Activated CD4-positive, alpha-beta T cell treated with anti-CD3 and anti-CD28 coated beads, Interleukin-10, Interleukin-2, amounts not matched to agents 100 ng/mL and 50 ng/mL, durations not matched to agents 16 hours and 8 hours (primary cell): ENCODE measurements around the gene IARS2.
"Not testable (repeated sequence)": the region's sequence is repeated elsewhere in the genome, so short reads cannot be mapped to it uniquely, and the experiment has no call there.

Experiments used
- DNase-seq: peaks from one replicate; pipeline ENCODE4 v3.0.0-alpha.2; 2020

Gene IARS2

GRCh38 chr1:220113136-220113695 is 19.3 kb downstream of the IARS2 start:
- DNase-seq: peak; percentile 64

GRCh38 chr1:220119043-220119512 is 25.1 kb downstream of the IARS2 start:
- DNase-seq: no peak

DNA sequence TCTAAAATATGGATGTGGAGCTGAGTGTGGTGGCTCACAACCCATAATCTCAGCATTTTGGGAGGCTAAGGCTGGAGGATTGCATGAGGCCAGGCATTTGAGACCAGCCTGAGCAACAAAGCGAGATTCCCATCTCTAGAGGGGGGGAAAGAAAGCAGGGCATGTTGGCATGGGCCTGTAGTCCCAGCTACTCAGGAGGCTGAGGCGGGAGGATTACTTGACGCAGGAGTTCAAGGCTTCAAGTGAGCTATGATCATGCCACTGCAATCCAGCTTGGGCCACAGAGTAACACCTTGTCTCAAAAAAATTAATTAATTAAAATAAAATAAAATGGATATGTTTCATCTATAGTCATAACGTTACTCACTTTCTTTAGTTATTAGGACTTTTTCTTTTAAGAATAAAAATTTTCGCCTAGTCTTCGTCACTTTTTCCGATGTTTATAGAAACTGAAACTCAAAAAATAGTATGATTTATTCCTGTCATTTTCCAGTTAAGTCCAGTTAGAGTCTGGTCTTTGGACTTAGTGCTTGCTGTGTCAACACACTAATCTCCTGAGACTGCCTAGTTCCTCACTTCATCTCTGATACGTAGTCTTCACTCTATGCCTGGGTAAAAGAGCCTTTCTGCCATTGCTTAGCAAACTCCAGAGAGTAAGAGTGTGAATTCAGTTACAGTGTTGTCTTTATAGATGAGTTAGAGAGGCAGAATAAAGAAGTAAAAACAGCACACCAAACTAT is 28.0 kb downstream of the IARS2 start:
- DNase-seq: peak; percentile 7

- no peak for DNase-seq
Measured at GRCh38 chr1:220123066-220123465, 29.1 kb downstream of the IARS2 start.

DNA sequence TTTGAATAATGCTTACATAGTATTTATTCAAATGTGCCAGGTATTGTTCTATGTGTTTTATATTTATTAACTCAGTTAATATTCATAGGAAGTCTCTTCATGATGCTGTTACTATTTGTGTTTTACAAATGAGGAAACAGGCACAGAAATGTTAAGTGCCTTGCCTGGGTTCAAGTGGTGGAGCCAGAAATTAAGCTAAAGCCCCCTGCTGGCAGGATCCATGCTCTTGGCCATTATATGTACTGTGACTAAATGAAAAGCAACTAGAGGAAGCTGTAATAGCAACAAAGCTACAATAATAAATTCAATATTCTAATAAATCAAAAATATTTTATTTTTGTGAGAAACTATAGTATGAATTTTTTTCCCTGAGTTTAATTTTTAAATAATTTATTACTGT is 30.0 kb downstream of the IARS2 start:
- peak; percentile 20 for DNase-seq

DNA sequence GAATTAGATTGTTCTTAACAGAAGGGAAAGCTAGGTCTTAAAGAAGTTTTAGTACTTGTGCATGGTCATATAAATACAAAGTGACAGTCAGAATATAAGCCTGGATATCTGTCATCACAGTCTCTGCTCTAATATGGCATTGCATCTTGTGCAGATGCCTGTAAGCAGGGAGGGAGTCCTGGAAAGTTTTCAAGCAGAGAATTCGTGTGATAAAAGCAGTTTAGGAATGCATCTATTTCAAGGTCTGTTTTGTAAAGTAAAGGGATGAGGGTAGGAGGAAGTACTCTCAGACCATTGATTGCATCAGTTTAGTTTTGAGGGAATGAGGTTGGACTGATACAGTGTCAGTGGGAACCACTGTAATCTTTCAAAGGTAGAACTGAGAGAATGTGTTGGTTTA is 30.6 kb downstream of the IARS2 start:
- no peak for DNase-seq

- no peak for DNase-seq
Measured at GRCh38 chr1:220127076-220127475, 33.1 kb downstream of the IARS2 start.

DNA sequence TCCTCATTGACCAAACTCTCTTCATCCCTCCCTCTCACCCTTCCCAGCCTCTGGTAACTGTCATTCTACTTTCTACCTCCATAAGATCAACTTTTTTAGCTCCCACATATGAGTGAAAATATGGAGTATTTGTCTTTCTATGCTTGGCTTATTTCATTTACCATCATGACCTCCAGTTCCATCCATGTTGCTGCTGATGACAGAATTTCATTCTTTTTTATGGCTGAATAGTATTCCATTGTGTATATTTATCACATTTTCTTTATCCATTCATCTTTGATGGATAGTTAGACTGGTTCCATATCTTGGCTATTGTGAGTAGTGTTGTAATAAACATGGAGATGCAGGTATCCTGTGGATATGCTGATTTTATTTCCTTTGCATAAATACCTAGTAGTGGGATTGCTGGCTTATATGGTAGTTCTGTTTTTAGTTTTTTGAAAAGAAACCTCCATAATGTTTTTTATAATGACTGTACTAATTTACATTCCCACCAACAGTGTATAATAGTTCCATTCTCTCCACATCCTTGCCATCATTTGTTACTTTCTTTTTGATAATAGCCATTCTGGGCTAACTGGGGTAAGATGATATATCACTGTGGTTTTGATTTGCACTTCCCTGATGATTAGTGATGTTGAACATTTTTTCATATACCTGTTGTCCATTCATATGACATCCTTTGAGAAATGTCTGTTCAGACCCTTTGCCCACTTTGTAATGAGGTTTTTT is 35.7 kb downstream of the IARS2 start:
- no peak for DNase-seq

GRCh38 chr1:220135755-220136154 is 41.8 kb downstream of the IARS2 start:
- no peak for DNase-seq

DNA sequence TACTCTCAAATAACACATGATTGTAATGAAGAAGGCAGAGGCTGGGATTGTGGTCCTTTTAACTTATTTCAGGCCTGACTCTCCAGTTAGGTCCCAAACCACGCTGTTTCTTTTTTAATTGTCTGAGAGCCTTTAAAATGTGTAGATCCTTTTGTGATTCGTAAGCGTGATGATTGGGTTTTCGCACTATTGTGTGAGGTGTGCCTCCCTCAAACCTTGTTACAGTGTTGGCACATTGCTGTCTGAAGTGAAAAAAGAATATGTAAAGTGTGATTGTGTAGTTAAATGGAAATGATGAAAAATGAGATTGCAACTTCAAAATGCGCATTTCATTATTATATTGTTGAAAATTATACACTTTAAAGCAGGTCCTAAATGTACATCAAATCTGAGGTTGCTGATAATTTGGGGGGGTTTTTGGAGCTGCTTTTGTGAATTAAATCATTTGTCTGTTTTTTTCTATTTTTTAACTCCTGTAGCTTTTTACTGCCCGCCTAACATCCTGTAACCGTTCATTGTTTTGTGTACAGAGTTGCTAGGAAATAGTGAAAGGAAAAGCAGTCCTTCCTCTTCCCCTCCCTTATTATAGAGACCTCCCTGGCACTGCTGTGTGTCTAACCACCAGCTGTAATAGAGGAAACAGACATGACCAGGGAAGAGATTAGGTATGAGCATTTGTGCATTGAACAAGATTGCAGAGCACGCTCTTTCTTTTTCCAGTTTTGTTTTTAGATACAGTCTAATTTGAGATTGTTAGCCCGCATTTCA is 43.3 kb downstream of the IARS2 start:
- peak; percentile 45 for DNase-seq

GRCh38 chr1:220139966-220140365 is 46.0 kb downstream of the IARS2 start:
- DNase-seq: no peak

GRCh38 chr1:220144051-220144450 is 50.1 kb downstream of the IARS2 start:
- DNase-seq: no peak

- DNase-seq: no peak
Measured at GRCh38 chr1:220149742-220150141, 55.8 kb downstream of the IARS2 start.

DNA sequence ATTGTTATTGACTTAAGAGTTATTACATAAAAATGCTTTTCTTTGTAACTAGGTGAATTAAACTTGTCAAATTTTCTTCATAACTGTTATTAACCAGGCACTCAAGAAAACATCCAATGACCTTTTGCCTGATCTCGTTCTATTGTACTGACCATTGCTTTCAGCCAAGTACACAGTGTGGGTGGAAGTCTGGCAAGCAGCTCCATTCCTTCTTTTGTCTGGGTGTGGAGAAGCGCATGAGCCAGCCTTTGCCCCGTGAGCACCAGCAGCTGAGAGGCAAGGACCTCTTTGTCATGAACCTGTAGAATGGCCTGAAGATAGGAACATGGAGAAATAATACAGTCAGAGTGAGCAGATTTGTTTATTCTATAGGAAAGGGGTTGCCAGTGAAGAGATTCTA is 57.5 kb downstream of the IARS2 start:
- no peak for DNase-seq

DNA sequence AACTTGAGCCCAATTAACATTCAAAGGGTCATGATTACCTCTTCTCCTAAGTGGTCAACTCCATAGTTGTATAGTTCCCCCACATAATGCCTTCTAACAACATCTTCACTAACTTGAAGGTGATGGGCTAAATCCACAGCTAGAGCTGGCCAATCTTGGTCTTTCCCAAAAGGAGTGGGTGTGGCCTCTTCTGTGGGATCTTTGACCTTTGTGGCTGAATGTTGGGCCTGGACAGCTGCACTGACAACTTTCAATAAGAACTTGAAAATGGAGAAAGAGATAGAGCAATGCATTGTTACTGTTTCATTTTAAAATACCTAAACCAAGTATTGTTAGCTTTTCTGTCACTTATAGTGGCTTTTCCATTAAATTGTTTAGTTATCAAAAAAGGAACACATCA is 59.2 kb downstream of the IARS2 start:
- DNase-seq: no peak

- peak; percentile 44 for DNase-seq
Measured at GRCh38 chr1:220156620-220157146, 62.8 kb downstream of the IARS2 start.

DNA sequence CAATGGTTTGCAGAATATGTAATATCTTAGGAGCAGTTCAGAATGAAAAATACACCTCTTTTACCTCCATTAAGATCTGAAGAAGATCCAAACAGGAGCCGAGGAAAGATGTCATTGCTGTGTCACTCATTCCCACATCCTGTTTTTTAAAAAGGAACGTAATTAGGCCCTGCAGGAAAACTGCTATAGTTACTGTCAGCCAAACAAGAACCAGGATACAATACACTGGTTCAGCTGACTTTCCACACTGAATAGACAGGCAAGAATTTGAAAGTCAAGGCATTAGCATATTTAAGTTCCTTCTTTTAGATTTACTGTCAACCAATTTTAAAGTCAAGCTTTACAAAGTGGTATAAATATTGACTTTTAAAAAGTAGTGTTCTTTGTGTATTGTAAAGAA is 63.8 kb downstream of the IARS2 start:
- no peak for DNase-seq

- DNase-seq: not testable (repeated sequence)
Measured at GRCh38 chr1:220158530-220158929, 64.6 kb downstream of the IARS2 start.

- no peak for DNase-seq
Measured at GRCh38 chr1:220159041-220159440, 65.1 kb downstream of the IARS2 start.

DNA sequence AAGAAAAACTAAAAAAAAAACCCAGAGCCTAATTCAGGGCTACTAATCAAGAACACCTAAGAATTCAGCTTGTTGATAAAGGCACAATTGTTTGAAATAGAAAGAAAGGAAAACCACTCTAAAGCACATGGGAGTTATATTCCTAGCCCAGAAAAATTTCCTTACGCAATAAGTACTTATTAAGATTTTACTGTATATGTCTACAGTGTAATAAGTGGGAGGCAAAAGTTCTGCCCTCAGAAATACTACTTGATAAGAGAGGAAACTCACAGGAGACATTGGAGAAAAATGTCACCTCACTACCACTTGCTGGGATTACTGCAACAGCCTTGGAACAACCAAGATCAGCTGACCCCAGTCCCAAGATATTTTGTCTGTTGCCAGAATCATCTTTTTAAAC is 66.1 kb downstream of the IARS2 start:
- no peak for DNase-seq

DNA sequence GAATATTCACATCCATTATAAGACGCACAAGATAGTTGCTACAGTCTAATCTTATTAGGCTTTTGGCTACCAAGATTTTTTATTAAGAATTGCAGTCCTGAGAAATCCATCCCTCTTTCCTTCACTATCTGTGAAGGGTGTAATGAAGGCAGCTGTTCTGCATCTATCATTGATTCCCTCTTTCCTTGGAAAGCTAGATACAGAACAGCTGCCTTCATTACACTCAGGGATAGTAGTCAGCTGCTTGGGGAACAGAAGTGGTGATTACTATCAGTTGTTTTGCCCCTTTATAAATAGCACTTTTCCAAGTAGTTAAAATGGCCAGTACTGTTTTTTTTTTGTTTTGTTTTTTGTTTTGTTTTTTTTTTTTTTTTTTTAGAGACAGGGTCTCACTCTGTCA is 70.2 kb downstream of the IARS2 start:
- no peak for DNase-seq

- DNase-seq: no peak
Measured at GRCh38 chr1:220164517-220164916, 70.6 kb downstream of the IARS2 start.

DNA sequence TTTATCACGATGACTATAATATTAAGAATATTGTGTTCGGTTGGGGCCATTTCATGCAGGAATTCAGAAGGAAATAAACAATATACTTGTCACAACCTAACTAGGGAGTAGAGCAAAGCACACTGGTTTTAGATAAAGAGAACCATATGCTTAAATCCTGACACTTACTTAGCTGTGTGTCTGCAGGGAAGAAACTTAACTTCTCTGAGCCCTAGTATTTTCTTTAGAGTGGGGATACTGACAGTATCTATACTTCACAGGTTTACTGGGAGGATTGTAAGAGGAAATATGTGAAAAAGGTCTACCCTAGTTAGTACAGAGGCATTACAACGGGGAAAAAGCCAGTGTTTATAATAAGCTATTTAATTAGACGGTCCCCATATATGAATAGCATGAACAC is 72.9 kb downstream of the IARS2 start:
- no peak for DNase-seq
